Adrenal gland (tissue), 5 donors: ENCODE data around the gene GAPVD1.

Source experiments
- CTCF ChIP-seq, 6 experiments: fragments of 450-650 bp in 4 of 6; fragments of 200-600 bp in 2 of 6; sonication (generic) in 1 of 6; IDR thresholded peaks; 1 replicate in 5 of 6; 2 replicates in 1 of 6; pipeline versions ENCODE4 v1.5.1 to v1.8.0; 2016 to 2021; ENCODE audit warnings: antibody characterized with exemption in 6 of 6, mild to moderate bottlenecking in 2 of 6, moderate library complexity in 1 of 6
- POLR2A ChIP-seq, 2 donors: fragments of 450-650 bp; IDR thresholded peaks; one replicate each; pipeline ENCODE4 v1.6.1; 2017; ENCODE audit warnings: antibody characterized with exemption in 2 of 2, mild to moderate bottlenecking in 2 of 2, moderate library complexity in 1 of 2
- donor health status: DM: no; HTN: no; CAD: no.

GRCh38 chr9:125260561-125260960 is 1.1 kb upstream of the GAPVD1 start:
- TF ChIP-seq CTCF (IDR thresholded peaks at IDR 0.05) (no peak), POLR2A (IDR thresholded peaks at IDR 0.05) (no peak)
